ENCODE measurements around the gene ITSN1.

DNA sequence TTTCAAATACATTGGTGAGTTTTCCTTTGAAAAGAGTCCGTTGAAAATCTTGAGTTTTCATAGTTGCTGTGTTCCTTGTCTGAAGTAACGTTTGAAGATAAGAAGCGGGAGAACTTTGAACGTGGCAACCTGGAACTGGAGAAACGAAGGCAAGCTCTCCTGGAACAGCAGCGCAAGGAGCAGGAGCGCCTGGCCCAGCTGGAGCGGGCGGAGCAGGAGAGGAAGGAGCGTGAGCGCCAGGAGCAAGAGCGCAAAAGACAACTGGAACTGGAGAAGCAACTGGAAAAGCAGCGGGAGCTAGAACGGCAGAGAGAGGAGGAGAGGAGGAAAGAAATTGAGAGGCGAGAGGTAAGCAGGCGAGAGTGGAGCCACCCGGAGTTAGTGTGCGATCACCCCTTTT is 129.7 kb downstream of the ITSN1 start:
- TF ChIP-seq EP300 (conservative IDR thresholded peaks at IDR 0.05; ENCODE audit: poor library complexity, severe bottlenecking) (no peak), MXI1 (conservative IDR thresholded peaks at IDR 0.05; ENCODE audit: poor library complexity, severe bottlenecking) (no peak), EZH2 (IDR thresholded peaks at IDR 0.05; ENCODE audit: borderline replicate concordance, insufficient read depth, low read length, poor library complexity, severe bottlenecking) (no peak), SMC3 (conservative IDR thresholded peaks at IDR 0.05; ENCODE audit: poor library complexity) (no peak), TAF1 (IDR thresholded peaks at IDR 0.05; ENCODE audit: low read depth) (no peak), POLR2AphosphoS5 (IDR thresholded peaks at IDR 0.05) (no peak), RAD21 (conservative IDR thresholded peaks at IDR 0.05) (no peak)
- TF ChIP-seq, protein P1, sequence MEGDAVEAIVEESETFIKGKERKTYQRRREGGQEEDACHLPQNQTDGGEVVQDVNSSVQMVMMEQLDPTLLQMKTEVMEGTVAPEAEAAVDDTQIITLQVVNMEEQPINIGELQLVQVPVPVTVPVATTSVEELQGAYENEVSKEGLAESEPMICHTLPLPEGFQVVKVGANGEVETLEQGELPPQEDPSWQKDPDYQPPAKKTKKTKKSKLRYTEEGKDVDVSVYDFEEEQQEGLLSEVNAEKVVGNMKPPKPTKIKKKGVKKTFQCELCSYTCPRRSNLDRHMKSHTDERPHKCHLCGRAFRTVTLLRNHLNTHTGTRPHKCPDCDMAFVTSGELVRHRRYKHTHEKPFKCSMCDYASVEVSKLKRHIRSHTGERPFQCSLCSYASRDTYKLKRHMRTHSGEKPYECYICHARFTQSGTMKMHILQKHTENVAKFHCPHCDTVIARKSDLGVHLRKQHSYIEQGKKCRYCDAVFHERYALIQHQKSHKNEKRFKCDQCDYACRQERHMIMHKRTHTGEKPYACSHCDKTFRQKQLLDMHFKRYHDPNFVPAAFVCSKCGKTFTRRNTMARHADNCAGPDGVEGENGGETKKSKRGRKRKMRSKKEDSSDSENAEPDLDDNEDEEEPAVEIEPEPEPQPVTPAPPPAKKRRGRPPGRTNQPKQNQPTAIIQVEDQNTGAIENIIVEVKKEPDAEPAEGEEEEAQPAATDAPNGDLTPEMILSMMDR (IDR thresholded peaks at IDR 0.05; ENCODE audit: poor library complexity, severe bottlenecking), result no peak
